ENCODE measurements around the gene CAMTA1.

Gene CAMTA1

GRCh38 chr1:7427605-7428300 lies 642.5 kb downstream of the CAMTA1 start:
- no peak for DNase-seq

DNA sequence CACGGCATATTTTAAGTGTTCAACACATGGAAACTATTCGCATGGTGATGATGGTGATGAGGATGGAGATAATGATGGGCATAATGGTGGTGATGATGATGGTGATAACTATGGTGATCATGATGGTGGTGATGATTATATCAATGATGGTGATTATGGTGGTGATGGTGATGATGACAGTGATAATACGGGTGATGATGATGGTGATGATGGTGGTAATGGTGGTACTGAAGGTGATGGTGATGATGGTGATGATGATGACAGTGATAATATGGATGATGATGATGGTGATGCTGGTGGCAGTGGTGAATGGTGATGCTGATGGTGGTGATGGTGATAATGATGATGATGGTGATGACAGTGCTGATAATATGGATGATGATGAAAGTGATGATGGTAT lies 644.0 kb downstream of the CAMTA1 start:
- DNase-seq, result no peak

DNA sequence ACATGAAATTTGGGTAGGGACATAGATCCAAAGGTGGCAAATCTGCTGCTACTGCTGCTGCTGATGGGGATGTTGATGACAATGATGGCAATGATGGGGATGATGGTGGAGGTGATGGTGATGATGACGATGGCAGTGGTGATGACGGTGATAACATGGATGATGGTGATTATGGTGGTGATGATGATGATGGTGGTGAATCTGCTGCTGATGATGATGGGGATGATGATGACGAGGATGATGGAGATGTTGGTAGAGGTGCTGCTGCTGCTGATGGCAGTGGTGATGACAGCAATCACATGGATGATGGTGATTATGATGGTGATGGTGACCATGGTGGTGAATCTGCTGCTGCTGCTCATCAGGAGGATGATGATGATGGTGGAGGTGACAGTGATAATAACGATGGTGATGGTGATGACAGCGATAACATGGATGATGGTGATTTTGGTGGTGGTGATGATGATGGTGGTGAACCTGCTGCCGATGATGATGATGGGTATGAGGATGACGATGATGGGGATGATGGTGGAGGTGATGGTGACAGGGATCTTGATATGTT lies 644.9 kb downstream of the CAMTA1 start:
- DNase-seq, result no peak

GRCh38 chr1:7430691-7431090 lies 645.4 kb downstream of the CAMTA1 start:
- no peak for DNase-seq

- no peak for DNase-seq
These were observed 647.0 kb downstream of the CAMTA1 start for GRCh38 chr1:7432102-7432899.

DNA sequence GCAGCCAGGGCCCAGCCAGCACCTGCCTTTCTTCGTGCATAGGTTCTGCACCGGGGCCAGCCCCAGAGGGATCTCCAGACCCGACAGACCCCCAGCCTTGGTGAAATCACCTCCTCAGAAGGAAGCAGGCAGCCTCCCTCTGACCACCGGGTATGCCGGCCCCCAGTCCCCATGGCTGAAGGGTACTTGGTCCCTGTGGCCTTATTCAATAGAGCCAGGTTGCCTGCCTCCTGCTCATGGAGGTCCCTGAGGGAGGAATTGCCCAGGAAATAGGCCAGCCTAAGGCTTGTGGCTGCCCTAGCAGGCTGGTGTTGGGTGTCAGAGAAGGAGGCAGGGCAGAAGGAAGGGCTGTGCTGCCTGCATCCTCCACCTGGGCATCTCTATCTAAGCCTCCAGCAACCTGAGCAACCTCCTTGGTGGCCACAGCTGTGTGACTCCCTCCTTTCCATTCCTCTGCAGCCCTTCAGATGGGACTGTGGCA lies 647.7 kb downstream of the CAMTA1 start:
- no peak for DNase-seq

GRCh38 chr1:7434566-7434965 lies 649.3 kb downstream of the CAMTA1 start:
- no peak for DNase-seq

GRCh38 chr1:7435276-7436055 lies 650.2 kb downstream of the CAMTA1 start:
- DNase-seq, result no peak

DNA sequence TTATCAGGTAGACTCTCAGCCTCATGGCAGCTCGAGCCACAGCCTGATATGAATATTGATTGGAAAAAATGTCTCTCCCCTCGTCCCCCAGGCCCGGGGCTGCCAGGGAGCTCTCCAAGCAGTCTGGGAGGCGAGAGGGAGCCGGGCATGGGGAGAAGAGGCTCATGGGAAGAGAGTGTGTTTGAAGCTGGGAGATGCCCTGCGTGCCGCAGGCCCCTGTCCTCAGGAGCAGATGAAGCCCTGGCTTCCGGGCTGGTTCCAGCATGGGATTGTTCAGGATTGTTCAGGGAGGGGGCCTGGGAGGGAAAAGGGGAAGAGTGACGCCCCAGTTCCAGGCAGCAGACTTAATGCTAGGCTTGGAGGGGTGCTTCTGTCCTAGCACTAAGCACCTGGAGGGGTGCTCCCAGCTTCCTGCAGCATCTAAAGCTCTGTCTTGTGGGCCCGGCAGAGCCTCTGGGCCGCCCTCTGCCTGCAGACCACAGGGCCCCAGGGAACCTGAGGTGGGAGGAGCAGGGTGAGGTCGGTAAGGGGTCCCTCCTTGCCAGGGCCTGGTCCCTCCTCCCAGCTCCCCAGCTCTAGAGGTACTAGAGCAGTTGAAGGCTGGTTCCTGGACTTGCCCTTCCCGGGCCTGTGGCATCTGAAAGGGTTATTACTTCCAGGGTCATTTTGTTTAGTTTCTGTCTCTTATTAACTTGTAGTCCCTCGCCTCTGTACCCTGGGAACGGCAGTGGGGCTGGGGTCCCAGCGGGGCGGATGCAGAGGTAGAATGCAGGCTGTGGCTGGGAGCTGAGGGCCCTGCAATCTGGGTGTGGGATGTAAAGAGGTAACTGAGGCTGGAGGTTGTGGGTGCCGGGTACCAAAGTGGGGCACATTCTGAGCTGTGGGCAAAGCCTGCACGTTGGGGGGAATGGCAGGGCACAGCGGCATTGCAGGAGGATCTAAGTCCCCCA lies 651.1 kb downstream of the CAMTA1 start:
- DNase-seq, result no peak

- DNase-seq, result no peak
These were observed 651.8 kb downstream of the CAMTA1 start for GRCh38 chr1:7437036-7437435.

GRCh38 chr1:7437608-7438395 lies 652.5 kb downstream of the CAMTA1 start:
- DNase-seq, result no peak

GRCh38 chr1:7438396-7438785 lies 653.1 kb downstream of the CAMTA1 start:
- no peak for DNase-seq

GRCh38 chr1:7438921-7439655 lies 653.8 kb downstream of the CAMTA1 start:
- no peak for DNase-seq

DNA sequence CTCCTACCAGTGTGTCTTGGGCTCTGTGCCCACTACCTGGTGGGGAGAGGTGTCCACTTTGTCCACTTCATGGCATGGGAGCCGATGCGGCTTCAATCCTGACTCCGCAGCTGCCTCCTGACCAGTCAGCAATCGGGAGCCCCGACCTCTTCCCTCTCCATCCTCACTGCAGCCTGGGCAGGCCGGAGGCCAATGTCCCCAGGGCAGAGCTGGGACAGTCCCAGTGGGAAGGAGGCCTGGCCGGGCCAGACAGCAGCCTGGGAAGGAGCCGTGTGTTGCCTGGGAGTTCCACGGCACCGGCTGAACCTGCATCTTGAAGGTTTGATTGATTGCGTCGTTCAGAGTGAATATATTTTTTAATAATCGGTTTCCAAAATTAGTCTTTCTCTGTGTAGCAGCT lies 654.9 kb downstream of the CAMTA1 start:
- DNase-seq, result no peak

GRCh38 chr1:7441143-7441841 lies 656.0 kb downstream of the CAMTA1 start:
- no peak for DNase-seq

DNA sequence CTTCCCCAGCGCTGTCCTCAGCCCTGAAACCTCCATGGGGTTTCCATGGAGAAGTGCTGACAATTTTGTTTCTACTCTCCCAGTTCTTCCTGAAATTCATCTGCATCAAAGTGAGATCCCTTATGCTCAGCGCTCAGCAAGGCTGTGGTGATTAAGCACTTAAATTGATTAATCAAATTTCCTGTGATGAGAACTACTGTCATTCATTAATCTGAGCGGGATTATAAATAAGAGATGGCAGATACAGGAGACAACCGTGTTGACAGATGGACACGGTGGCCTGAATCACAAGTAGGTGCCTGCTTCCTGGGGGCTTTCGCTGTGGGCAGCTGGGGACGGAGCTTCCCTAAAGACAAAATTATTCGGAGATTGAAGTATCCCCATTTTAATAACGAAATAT lies 656.8 kb downstream of the CAMTA1 start:
- no peak for DNase-seq

DNA sequence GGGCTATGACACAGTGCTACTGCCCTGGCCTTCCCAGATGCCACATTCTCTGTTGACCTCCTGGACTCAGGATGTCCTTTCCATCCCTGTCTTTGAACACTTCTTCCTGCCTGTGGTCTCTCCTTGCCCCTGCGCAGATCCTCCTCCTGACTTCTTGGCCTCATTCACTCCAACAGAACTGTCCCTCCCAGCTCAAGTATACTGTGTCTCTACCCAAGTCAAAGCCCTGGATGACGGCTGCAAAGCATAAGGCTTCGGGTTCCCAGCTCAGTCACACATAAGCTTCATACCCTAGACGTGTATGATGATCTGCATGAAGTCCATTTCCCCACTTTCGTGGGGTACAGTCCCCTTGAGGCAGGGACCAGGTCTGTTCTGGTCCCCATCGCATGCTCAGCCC lies 657.7 kb downstream of the CAMTA1 start:
- no peak for DNase-seq

GRCh38 chr1:7444363-7444762 lies 659.1 kb downstream of the CAMTA1 start:
- DNase-seq, result no peak

DNA sequence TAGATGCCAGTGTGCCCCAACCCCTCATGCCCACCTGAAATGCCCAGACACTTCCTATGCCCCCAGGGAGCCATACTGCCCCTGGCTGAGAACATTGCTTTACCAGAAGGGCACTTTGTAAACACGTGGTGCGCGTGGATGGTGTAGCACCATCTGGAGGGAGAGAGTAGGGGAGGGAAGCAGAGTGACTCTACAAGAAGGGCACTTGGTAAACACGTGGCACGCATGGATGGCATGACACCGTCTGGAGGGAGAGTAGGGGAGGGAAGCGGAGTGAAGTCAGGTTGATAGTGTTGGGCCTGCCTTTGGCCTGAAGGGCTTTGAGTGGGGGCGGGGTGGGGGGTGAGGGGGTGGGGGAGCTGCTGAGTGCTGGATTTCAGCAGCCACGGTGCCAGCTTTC lies 661.8 kb downstream of the CAMTA1 start:
- DNase-seq, result no peak

GRCh38 chr1:7447736-7448135 lies 662.5 kb downstream of the CAMTA1 start:
- DNase-seq, result no peak
